Measurements from ENCODE around the gene FGD3. TPM values are rescaled to one million over a fixed set of nuclear protein-coding genes. Genes with fewer than 3 reads are reported as not detected.

FGD3 gene
- total and polyA plus RNA-seq, 9 of the 15 experiments (the other 6 are each of a cell fraction or from before 2014, with no cell fraction given), result 0.07 to 1.3 (median 0.29) TPM

DNA sequence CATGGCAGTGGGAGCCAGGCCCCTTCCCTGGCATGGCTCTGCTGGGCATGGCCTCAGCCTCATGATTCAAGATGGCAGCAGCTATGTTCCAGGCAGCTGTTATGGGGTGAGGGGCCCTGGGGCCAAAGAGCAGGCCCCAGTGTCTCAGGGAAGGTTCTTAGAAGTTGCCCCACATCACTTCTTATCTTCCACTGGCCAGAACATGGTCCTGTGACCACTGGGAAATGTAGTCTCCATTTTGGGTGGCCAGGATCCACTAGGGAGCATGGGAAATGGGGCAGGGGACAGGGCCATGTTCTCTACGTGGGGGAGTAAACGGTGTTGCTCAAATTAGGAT, 129.4 kb downstream of the FGD3 start:
- Histone ChIP-seq H3K27me3 (ENCODE audit: control insufficient read depth in 2 of 2, insufficient read depth in 2 of 2, low read length in 2 of 2) (no peaks in the 10 kb centered on the region), H3K9me3 (replicated peaks; ENCODE audit: control insufficient read depth, insufficient read depth, low read depth, low read length) (no peaks in the 10 kb centered on the region), H3K36me3 (ENCODE audit: control insufficient read depth, insufficient read depth, low read length) (no peaks in the 10 kb centered on the region; the same call in 2 of the 3 replicates), H4K20me1 (replicated peaks; ENCODE audit: control insufficient read depth, insufficient read depth, low read length) (no peaks in the 10 kb centered on the region), H3K4me3 (no peak overlapping the region), H3K4me2 (ENCODE audit: insufficient read depth, low read length) (no peak overlapping the region), H3K4me1 (replicated peaks in 1 of 2; ENCODE audit: control insufficient read depth in 2 of 2, insufficient read depth in 2 of 2, low read length in 2 of 2) (peaks cover 21% of the 10 kb centered on the region in 2 experiments), H3K9me1 (ENCODE audit: control insufficient read depth, insufficient read depth, low read length) (peaks cover 8% of the 10 kb centered on the region), H3K27ac (ENCODE audit: extremely low read depth, low read depth, low read length) (no peak overlapping the region), H3K9ac (ENCODE audit: insufficient read depth in 1 of 2, low read depth in 2 of 2, low read length in 2 of 2) (no peak overlapping the region; a peak in 1 of 4 replicates), H3K79me2 (ENCODE audit: control insufficient read depth, insufficient read depth, low read length) (no peaks in the 10 kb centered on the region), H2AFZ (ENCODE audit: low read depth, low read length) (no peak overlapping the region)
- 33% methylated on average over 2 of the region's 2 CpGs for WGBS (ENCODE audit: insufficient coverage, low coverage, missing lambda C conversion rate)
- intact Hi-C loops (cut with micrococcal nuclease), result no loop called here
- ChIA-PET CTCF (ENCODE audit: low intra/inter-chr PET ratio) (no interaction called here), POLR2A (interaction anchor here (1.0 kb wide), 1 partner anchor 12 kb away, joined by 3 read pairs; no protein-coding TSS in a partner anchor)
- in situ Hi-C loops (cut with MboI), result no loop called here
- FAIRE-seq, result no peak
- peak; percentile 59 for ATAC-seq
- BruUV-seq (replicated peaks), result no TSS peak
- DNase-seq (ENCODE audit: extremely low read depth in 1 of 4, low spot score in 3 of 4), result peak in 1 of 4 experiments; percentile 33
- TF ChIP-seq MCM5 (IDR thresholded peaks at IDR 0.05; ENCODE audit: low read depth) (no peak), HDAC8 (tag; IDR thresholded peaks at IDR 0.05) (no peak), ZNF41 (CRISPR knock-in tag; conservative IDR thresholded peaks at IDR 0.05) (peak; percentile 51; the same call in 1 of the 2 replicates), NR4A1 (CRISPR knock-in tag; IDR thresholded peaks at IDR 0.05) (no peak), NR4A1 (tag; IDR thresholded peaks at IDR 0.05) (peak; percentile 80), HCFC1 (IDR thresholded peaks at IDR 0.05; ENCODE audit: low read depth, low read length) (peak; percentile 65)
- TF ChIP-seq, protein P1, sequence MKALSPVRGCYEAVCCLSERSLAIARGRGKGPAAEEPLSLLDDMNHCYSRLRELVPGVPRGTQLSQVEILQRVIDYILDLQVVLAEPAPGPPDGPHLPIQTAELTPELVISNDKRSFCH (CRISPR knock-in tag; IDR thresholded peaks at IDR 0.05), result no peak
- TF ChIP-seq, protein P1 (tag; IDR thresholded peaks at IDR 0.05), result 0 out of 2 replicates have a peak, but pooled peaks have one; percentile 33
- TF ChIP-seq, protein P2, sequence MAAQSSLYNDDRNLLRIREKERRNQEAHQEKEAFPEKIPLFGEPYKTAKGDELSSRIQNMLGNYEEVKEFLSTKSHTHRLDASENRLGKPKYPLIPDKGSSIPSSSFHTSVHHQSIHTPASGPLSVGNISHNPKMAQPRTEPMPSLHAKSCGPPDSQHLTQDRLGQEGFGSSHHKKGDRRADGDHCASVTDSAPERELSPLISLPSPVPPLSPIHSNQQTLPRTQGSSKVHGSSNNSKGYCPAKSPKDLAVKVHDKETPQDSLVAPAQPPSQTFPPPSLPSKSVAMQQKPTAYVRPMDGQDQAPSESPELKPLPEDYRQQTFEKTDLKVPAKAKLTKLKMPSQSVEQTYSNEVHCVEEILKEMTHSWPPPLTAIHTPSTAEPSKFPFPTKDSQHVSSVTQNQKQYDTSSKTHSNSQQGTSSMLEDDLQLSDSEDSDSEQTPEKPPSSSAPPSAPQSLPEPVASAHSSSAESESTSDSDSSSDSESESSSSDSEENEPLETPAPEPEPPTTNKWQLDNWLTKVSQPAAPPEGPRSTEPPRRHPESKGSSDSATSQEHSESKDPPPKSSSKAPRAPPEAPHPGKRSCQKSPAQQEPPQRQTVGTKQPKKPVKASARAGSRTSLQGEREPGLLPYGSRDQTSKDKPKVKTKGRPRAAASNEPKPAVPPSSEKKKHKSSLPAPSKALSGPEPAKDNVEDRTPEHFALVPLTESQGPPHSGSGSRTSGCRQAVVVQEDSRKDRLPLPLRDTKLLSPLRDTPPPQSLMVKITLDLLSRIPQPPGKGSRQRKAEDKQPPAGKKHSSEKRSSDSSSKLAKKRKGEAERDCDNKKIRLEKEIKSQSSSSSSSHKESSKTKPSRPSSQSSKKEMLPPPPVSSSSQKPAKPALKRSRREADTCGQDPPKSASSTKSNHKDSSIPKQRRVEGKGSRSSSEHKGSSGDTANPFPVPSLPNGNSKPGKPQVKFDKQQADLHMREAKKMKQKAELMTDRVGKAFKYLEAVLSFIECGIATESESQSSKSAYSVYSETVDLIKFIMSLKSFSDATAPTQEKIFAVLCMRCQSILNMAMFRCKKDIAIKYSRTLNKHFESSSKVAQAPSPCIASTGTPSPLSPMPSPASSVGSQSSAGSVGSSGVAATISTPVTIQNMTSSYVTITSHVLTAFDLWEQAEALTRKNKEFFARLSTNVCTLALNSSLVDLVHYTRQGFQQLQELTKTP (IDR thresholded peaks at IDR 0.05; ENCODE audit: low read depth in 1 of 2, partially characterized antibody in 2 of 2), result peak in 1 of 2 experiments; percentile 57
- TF ChIP-seq, protein P3, sequence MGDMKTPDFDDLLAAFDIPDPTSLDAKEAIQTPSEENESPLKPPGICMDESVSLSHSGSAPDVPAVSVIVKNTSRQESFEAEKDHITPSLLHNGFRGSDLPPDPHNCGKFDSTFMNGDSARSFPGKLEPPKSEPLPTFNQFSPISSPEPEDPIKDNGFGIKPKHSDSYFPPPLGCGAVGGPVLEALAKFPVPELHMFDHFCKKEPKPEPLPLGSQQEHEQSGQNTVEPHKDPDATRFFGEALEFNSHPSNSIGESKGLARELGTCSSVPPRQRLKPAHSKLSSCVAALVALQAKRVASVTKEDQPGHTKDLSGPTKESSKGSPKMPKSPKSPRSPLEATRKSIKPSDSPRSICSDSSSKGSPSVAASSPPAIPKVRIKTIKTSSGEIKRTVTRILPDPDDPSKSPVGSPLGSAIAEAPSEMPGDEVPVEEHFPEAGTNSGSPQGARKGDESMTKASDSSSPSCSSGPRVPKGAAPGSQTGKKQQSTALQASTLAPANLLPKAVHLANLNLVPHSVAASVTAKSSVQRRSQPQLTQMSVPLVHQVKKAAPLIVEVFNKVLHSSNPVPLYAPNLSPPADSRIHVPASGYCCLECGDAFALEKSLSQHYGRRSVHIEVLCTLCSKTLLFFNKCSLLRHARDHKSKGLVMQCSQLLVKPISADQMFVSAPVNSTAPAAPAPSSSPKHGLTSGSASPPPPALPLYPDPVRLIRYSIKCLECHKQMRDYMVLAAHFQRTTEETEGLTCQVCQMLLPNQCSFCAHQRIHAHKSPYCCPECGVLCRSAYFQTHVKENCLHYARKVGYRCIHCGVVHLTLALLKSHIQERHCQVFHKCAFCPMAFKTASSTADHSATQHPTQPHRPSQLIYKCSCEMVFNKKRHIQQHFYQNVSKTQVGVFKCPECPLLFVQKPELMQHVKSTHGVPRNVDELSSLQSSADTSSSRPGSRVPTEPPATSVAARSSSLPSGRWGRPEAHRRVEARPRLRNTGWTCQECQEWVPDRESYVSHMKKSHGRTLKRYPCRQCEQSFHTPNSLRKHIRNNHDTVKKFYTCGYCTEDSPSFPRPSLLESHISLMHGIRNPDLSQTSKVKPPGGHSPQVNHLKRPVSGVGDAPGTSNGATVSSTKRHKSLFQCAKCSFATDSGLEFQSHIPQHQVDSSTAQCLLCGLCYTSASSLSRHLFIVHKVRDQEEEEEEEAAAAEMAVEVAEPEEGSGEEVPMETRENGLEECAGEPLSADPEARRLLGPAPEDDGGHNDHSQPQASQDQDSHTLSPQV (IDR thresholded peaks at IDR 0.05), result peak; percentile 69
- TF ChIP-seq, protein P4, sequence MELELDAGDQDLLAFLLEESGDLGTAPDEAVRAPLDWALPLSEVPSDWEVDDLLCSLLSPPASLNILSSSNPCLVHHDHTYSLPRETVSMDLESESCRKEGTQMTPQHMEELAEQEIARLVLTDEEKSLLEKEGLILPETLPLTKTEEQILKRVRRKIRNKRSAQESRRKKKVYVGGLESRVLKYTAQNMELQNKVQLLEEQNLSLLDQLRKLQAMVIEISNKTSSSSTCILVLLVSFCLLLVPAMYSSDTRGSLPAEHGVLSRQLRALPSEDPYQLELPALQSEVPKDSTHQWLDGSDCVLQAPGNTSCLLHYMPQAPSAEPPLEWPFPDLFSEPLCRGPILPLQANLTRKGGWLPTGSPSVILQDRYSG (tag; conservative IDR thresholded peaks at IDR 0.05; ENCODE audit: low read depth), result 0 out of 2 replicates have a peak, but pooled peaks have one; percentile 22

Measured in K562 (cell line).